ENCODE data around the gene LRP2.

- TF ChIP-seq CTCF (conservative IDR thresholded peaks at IDR 0.05 in 1 of 2, IDR thresholded peaks at IDR 0.05 in 1 of 2; ENCODE audit: low read depth in 1 of 2, low read length in 2 of 2): no peak
- no peak for TF ChIP-seq EZH2 (IDR thresholded peaks at IDR 0.05; ENCODE audit: low read length, missing control alignments)
These were observed 12.8 kb downstream of the LRP2 start for GRCh38 chr2:169349535-169349934.
